ENCODE measurements around the gene ZCCHC7.

- TF ChIP-seq CTCF (conservative IDR thresholded peaks at IDR 0.05) (no peak), ZFX (IDR thresholded peaks at IDR 0.05) (no peak)
These were observed 23.1 kb upstream of the ZCCHC7 start for GRCh38 chr9:37097294-37097693.

All from C4-2B (cell line).